Type B pancreatic cell (in vitro differentiated cells): ENCODE results near the gene SLC12A7. TPM values are rescaled to one million over a fixed set of nuclear protein-coding genes. Genes with fewer than 3 reads are reported as not detected.

Experiments used
- DNase-seq: peaks from one replicate; pipeline ENCODE4 v3.0.0; 2021; ENCODE audit warnings: mixed read lengths; ENCODE audit not compliant: unreplicated experiment; ENCODE audit errors: extremely low spot score
- H3K27ac Mint-ChIP-seq: 2 replicates; pipeline ENCODE4 v1.8.0; 2021; ENCODE audit warnings: mild to moderate bottlenecking, mixed read lengths
- H3K27me3 Mint-ChIP-seq: 2 replicates; pipeline ENCODE4 v1.8.0; 2021; ENCODE audit warnings: mixed read lengths
- H3K36me3 Mint-ChIP-seq: 2 replicates; pipeline ENCODE4 v1.8.0; 2021; ENCODE audit warnings: mixed read lengths
- H3K4me1 Mint-ChIP-seq: one replicate; pipeline ENCODE4 v1.8.0; 2021; ENCODE audit warnings: mixed read lengths; ENCODE audit not compliant: unreplicated experiment
- H3K4me3 Mint-ChIP-seq: 2 replicates; pipeline ENCODE4 v1.8.0; 2021; ENCODE audit warnings: mild to moderate bottlenecking, mixed read lengths
- H3K9me3 Mint-ChIP-seq: 2 replicates; pipeline ENCODE4 v1.8.0; 2021; ENCODE audit warnings: mixed read lengths
- total RNA-seq: library from RNA; stranded (reverse); gene quantifications from 2 replicates; pipeline ENCODE4 v1.2.1, GENCODE V29; 2021; ENCODE audit warnings: low replicate concordance
- TF ChIP-seq, protein P1 (sequence below): fragments of 200-600 bp; sonication (generic); conservative IDR thresholded peaks from 2 replicates; pipeline ENCODE4 v1.5.0; 2021; ENCODE audit warnings: antibody characterized with exemption, mild to moderate bottlenecking

SLC12A7 gene
- total RNA-seq, 1 donor from 2014 or later = 57.6 TPM

DNA sequence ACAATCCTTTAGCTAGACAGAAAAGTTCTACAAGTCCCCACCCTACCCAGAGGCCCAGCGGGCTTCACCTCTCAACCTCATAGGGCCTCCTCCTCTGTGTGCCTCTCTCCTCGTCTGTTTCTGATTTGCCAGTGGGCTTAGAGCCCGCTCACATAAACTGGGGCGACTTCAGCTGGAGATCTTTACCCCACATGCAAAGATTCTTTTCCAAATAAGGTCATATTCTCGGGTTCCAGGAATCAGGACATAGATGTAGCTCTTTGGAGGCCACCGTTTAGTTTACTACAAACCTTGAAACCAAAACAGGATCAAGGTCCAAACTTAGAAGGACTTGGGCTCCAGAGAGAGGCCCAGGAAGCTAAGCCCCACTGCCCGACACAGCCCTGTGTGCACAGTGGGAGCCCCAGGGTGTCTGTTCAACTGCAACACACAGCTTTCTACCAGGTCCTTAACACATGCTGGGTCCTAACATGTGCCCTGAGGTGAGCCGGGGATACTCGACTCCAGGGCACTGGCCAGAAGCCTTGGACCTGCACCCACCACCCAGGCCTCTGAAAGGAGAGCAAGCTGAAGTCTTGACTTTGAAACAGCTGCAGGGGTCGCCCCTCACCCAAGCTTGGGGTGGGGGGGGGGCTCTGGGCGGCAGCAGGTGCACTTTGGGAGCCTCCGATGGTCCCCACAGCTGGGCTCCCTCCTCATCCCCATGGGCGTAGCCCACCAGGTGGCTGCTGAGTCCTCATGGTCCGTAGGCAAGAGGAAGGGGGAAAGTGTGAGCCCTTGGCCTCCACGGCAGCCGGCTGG, 26.8 kb upstream of the SLC12A7 start:
- Mint-ChIP-seq H3K27ac (no peak overlapping the region), H3K9me3 (no peaks in the 10 kb centered on the region), H3K36me3 (no peaks in the 10 kb centered on the region), H3K4me3 (no peak overlapping the region), H3K4me1 (peaks cover 20% of the 10 kb centered on the region), H3K27me3 (peaks cover 3% of the 10 kb centered on the region)
- TF ChIP-seq, protein P1, sequence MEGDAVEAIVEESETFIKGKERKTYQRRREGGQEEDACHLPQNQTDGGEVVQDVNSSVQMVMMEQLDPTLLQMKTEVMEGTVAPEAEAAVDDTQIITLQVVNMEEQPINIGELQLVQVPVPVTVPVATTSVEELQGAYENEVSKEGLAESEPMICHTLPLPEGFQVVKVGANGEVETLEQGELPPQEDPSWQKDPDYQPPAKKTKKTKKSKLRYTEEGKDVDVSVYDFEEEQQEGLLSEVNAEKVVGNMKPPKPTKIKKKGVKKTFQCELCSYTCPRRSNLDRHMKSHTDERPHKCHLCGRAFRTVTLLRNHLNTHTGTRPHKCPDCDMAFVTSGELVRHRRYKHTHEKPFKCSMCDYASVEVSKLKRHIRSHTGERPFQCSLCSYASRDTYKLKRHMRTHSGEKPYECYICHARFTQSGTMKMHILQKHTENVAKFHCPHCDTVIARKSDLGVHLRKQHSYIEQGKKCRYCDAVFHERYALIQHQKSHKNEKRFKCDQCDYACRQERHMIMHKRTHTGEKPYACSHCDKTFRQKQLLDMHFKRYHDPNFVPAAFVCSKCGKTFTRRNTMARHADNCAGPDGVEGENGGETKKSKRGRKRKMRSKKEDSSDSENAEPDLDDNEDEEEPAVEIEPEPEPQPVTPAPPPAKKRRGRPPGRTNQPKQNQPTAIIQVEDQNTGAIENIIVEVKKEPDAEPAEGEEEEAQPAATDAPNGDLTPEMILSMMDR = no peak
- no peak for DNase-seq

DNA sequence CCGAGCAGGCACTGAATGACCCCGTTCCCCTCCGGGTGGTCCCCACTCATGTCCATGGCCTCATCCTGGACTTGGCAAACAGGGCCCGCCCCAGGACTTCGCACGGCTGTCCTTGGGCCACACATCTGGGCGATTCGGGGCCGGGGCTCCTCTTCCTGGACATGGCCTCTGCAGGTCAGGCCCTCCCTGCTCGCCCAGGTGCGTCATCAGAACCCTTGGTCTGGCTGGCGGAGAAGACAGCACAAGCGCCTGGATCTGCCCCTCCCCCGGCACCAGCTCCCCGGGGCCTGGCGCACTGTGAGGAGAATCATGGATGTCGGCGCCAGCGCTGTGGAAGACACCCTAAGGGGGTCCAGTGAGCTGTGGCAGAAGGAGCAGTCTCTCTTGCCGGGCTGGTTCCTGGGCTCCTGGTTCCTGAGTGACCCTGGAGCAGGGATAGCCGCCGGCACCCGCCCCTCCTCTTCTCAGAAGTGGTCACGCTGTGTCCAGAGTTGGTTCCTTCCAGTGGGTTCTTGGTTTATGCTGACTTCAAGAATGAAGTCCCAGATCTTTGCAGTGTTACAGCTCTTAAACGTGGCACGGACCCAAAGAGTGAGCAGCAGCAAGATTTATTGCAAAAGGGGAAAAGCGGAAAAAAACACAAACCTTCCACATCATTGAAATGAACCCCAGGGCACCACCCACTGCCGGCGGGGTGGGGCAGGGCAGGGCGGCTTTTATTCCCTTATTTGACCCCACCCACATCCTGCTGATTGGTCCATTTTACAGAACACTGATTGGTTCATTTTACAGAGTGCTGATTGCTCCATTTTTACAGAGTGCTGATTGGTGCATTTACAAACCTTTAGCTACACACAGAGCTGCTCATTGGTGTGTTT, 25.9 kb upstream of the SLC12A7 start:
- Mint-ChIP-seq H3K36me3 (no peaks in the 10 kb centered on the region), H3K4me3 (no peak overlapping the region), H3K4me1 (peaks cover 20% of the 10 kb centered on the region), H3K9me3 (no peaks in the 10 kb centered on the region), H3K27me3 (peaks cover 3% of the 10 kb centered on the region), H3K27ac (no peak overlapping the region)
- TF ChIP-seq, protein P1 = no peak
- no peak for DNase-seq

DNA sequence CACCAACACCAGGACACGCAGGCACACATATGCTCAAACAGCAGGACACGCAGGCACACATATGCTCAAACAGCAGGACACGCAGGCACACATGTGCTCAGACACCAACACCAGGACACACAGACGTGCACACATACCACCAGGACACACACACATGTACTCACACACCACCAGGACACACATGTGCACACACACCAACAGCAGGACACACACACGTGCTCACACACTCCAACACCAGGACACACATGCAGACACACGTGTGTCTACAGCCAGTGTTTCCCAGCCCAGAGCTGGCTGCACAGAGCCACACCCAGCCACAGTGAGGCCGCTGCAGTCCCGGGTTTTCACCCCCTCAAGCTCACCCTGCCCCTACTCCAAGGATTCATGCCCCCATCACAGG, 25.0 kb upstream of the SLC12A7 start:
- Mint-ChIP-seq H3K4me1 (peaks cover 20% of the 10 kb centered on the region), H3K36me3 (no peaks in the 10 kb centered on the region), H3K27me3 (peaks cover 3% of the 10 kb centered on the region), H3K9me3 (no peaks in the 10 kb centered on the region), H3K27ac (peak overlapping the region; percentile 50), H3K4me3 (no peak overlapping the region)
- TF ChIP-seq, protein P1 = no peak
- no peak for DNase-seq

DNA sequence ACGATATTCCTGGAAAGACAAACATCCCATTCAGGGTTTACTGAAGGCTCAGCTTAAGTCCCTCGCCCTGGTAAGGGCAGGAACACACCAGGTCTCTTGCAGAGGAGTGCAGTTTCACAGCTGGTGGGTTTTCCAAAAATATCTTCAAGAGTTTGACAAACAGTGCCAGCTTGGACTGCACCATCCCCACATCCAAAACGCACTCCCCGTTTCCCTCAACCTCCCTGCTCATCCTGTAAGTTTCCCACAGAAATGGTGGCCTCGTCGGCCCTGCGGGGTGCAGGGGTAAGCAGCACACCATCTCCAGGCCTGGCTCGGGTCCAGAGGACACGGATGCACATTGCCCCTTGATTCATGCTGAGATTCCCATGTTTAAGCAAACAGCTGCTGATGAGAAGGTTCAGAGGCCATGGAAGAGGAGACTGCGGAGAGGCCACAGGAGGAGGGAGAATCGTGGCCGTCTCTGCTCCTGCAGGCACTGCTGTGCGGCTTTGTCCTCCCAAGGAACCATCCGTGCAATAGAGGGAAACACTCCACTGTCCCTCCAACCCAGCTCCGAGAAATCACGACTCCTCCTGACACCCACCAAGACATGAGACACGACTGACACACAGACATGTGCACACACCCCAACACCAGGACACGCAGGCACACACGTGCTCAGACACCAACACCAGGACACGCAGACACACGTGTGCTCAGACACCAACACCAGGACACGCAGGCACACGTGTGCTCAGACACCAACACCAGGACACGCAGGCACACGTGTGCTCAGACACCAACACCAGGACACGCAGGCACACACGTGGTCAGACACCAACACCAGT, 24.0 kb upstream of the SLC12A7 start:
- no peak for DNase-seq
- Mint-ChIP-seq H3K27ac (peak overlapping the region; percentile 63), H3K9me3 (no peaks in the 10 kb centered on the region), H3K36me3 (no peaks in the 10 kb centered on the region), H3K4me3 (peak overlapping the region; percentile 17), H3K27me3 (peaks cover 3% of the 10 kb centered on the region), H3K4me1 (peaks cover 20% of the 10 kb centered on the region)
- TF ChIP-seq, protein P1 = no peak

DNA sequence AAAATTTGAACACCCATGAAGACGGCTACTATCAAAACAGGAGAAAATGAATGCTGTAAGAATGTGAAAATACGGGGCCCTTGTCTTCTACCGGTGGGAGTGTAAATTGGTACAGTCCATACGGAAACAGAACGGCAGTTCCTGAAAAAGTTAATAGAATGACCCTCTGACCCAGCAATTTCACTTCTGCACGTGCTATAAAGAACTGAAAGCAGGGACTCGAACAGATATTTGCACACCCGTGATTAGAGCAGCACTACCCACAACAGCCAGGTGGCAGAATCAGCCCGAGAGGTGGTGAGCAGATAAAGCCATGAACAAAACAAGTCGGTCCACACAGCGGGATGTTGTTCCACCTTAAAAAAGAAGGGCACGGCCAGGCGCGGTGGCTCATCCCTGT, 22.6 kb upstream of the SLC12A7 start:
- peaks cover 3% of the 10 kb centered on the region for H3K27me3 Mint-ChIP-seq

More for the DNA sequence above, 22.6 kb upstream of the SLC12A7 start:
- Mint-ChIP-seq H3K36me3 (no peaks in the 10 kb centered on the region), H3K4me1 (peaks cover 20% of the 10 kb centered on the region), H3K9me3 (no peaks in the 10 kb centered on the region), H3K4me3 (no peak overlapping the region), H3K27ac (no peak overlapping the region)
- TF ChIP-seq, protein P1 = no peak
- DNase-seq = no peak
